Liver (tissue), 9 donors: ENCODE measurements around the gene OR2C1. TPM values are rescaled to one million over a fixed set of nuclear protein-coding genes. Genes with fewer than 3 reads are reported as not detected.

Source experiments
- DNase-seq: peaks from one replicate; pipeline ENCODE4 v3.0.0-alpha.2; 2017; ENCODE audit warnings: low spot score
- H3K27ac ChIP-seq, 2 donors: one replicate each; pipeline ENCODE4 v1.7.0; 2013; ENCODE audit warnings: inconsistent platforms in 2 of 2, low read length in 2 of 2, control low read depth in 1 of 2, low read depth in 1 of 2, mild to moderate bottlenecking in 1 of 2
- H3K27me3 ChIP-seq, 4 donors: one replicate each; pipeline versions ENCODE4 v1.6.1 to v1.7.0; 2013; ENCODE audit warnings: low read length in 3 of 4, inconsistent platforms in 1 of 4, mild to moderate bottlenecking in 1 of 4, moderate library complexity in 1 of 4; ENCODE audit not compliant: control insufficient read depth in 4 of 4, insufficient read depth in 4 of 4
- H3K36me3 ChIP-seq, 4 donors: one replicate each; pipeline versions ENCODE4 v1.6.1 to v1.7.0; 2013; ENCODE audit warnings: low read length in 3 of 4, mild to moderate bottlenecking in 3 of 4, low read depth in 1 of 4, moderate library complexity in 1 of 4; ENCODE audit not compliant: control insufficient read depth in 4 of 4, insufficient read depth in 3 of 4
- H3K4me1 ChIP-seq, 4 donors: one replicate each; pipeline versions ENCODE4 v1.6.1 to v1.7.0; 2013; ENCODE audit warnings: low read length in 3 of 4, mild to moderate bottlenecking in 3 of 4, moderate library complexity in 1 of 4; ENCODE audit not compliant: control insufficient read depth in 4 of 4, insufficient read depth in 4 of 4
- H3K4me3 ChIP-seq, 3 donors: one replicate each; pipeline versions ENCODE4 v1.6.1 to v1.7.0; 2013; ENCODE audit warnings: low read length in 3 of 3, control low read depth in 1 of 3, low read depth in 1 of 3, mild to moderate bottlenecking in 1 of 3
- H3K9ac ChIP-seq, 2 donors: one replicate each; pipeline ENCODE4 v1.7.0; 2013; ENCODE audit warnings: low read length in 2 of 2, mild to moderate bottlenecking in 2 of 2, moderate library complexity in 2 of 2, control low read depth in 1 of 2, low read depth in 1 of 2
- H3K9me3 ChIP-seq, 4 donors: one replicate each; pipeline versions ENCODE4 v1.6.1 to v1.7.0; 2013; ENCODE audit warnings: low read length in 3 of 4; ENCODE audit not compliant: control insufficient read depth in 4 of 4
- ATF3 ChIP-seq: IDR thresholded peaks from 2 replicates; pipeline ENCODE4 v1.6.1; 2016; ENCODE audit warnings: antibody characterized with exemption
- CTCF ChIP-seq: fragments of 150-350 bp; IDR thresholded peaks from 2 replicates; pipeline ENCODE4 v1.5.1; 2017; ENCODE audit warnings: improper control_type of control experiment, low read depth, low read length; ENCODE audit not compliant: missing input control
- EGR1 ChIP-seq, 2 donors: IDR thresholded peaks; 2 replicates each; pipeline ENCODE4 v1.6.1; 2016 to 2018; ENCODE audit warnings: antibody characterized with exemption in 2 of 2, low read depth in 2 of 2
- FOXA1 ChIP-seq: IDR thresholded peaks from 2 replicates; pipeline ENCODE4 v1.6.1; 2016; ENCODE audit warnings: antibody characterized with exemption
- FOXA2 ChIP-seq: IDR thresholded peaks from 2 replicates; pipeline ENCODE4 v1.6.1; 2016; ENCODE audit warnings: antibody characterized with exemption
- GABPA ChIP-seq, 2 donors: IDR thresholded peaks in 1 of 2; conservative IDR thresholded peaks in 1 of 2; 2 replicates each; pipeline ENCODE4 v1.6.1; 2016; ENCODE audit warnings: antibody characterized with exemption in 2 of 2, mild to moderate bottlenecking in 1 of 2, moderate library complexity in 1 of 2
- HNF4A ChIP-seq, 2 donors: conservative IDR thresholded peaks; 2 replicates each; pipeline ENCODE4 v1.6.1; 2016; ENCODE audit warnings: antibody characterized with exemption in 2 of 2, mild to moderate bottlenecking in 2 of 2
- HNF4G ChIP-seq: IDR thresholded peaks from 2 replicates; pipeline ENCODE4 v1.6.1; 2016; ENCODE audit warnings: antibody characterized with exemption
- JUND ChIP-seq, 2 donors: IDR thresholded peaks; 2 replicates each; pipeline ENCODE4 v1.6.1; 2016; ENCODE audit warnings: antibody characterized with exemption in 2 of 2
- MAX ChIP-seq: IDR thresholded peaks from 2 replicates; pipeline ENCODE4 v1.6.1; 2016; ENCODE audit warnings: antibody characterized with exemption
- NR2F2 ChIP-seq: IDR thresholded peaks from 2 replicates; pipeline ENCODE4 v1.6.1; 2016; ENCODE audit warnings: antibody characterized with exemption
- RAD21 ChIP-seq, 2 donors: IDR thresholded peaks; 2 replicates each; pipeline ENCODE4 v1.6.1; 2016; ENCODE audit warnings: antibody characterized with exemption in 2 of 2, mild to moderate bottlenecking in 2 of 2
- REST ChIP-seq: IDR thresholded peaks from 2 replicates; pipeline ENCODE4 v1.6.1; 2016; ENCODE audit warnings: antibody characterized with exemption, mild to moderate bottlenecking
- RXRA ChIP-seq, 2 donors: IDR thresholded peaks; 2 replicates each; pipeline ENCODE4 v1.6.1; 2017 to 2018; ENCODE audit warnings: antibody characterized with exemption in 2 of 2, mild to moderate bottlenecking in 1 of 2
- SP1 ChIP-seq: IDR thresholded peaks from 2 replicates; pipeline ENCODE4 v1.6.1; 2018; ENCODE audit warnings: antibody characterized with exemption, mild to moderate bottlenecking
- TAF1 ChIP-seq: conservative IDR thresholded peaks from 2 replicates; pipeline ENCODE4 v1.6.1; 2016; ENCODE audit warnings: antibody characterized with exemption, mild to moderate bottlenecking
- YY1 ChIP-seq: IDR thresholded peaks from 2 replicates; pipeline ENCODE4 v1.6.1; 2016; ENCODE audit warnings: antibody characterized with exemption, mild to moderate bottlenecking
- ZBTB33 ChIP-seq: IDR thresholded peaks from 2 replicates; pipeline ENCODE4 v1.6.1; 2016; ENCODE audit warnings: antibody characterized with exemption
- WGBS: extraction: QIAGEN DNeasy Blood & Tissue Kit; methylation state at CpG from one replicate; pipeline ENCODE4 v1.1.7; 2013; 5-methylcytosine and 5-hydroxymethylcytosine counted together
- polyA plus RNA-seq, 2 donors: library from polyadenylated mRNA; stranded (reverse) in 1 of 2; unstranded in 1 of 2; fragments of 200-250 nt in 1 of 2; fragments of >200 nt in 1 of 2; fragmentation: Nextera tagmentation in 1 of 2; extraction: Ambion mirVana in 1 of 2; gene quantifications; one replicate each; pipeline versions ENCODE4 v1.2.1 to v1.2.3, GENCODE V29; 2013 to 2015
- total RNA-seq, 2 donors: library from RNA; depleted of rRNA; stranded (reverse); fragments of >200 nt; gene quantifications; one replicate each; pipeline ENCODE4 v1.2.3, GENCODE V29; 2014
- donor health status: healthy.
- donor health status: healthy.
- donor health status: healthy.
- donor health status: healthy.
- donor health status: healthy.

OR2C1 gene
- total and polyA plus RNA-seq, 4 donors, result 0.08 to 0.19 TPM; not detected in 2

GRCh38 chr16:3348547-3349167 is 7.0 kb upstream of the OR2C1 start:
- peaks cover 0 to 3% (median 0%) of the 10 kb centered on the region in 4 donors for H3K9me3 ChIP-seq
- 51% methylated on average over 4 of the region's 4 CpGs for WGBS
- H3K9ac ChIP-seq, result no peak overlapping the region
- no peaks in the 10 kb centered on the region for H3K4me1 ChIP-seq
- no peak overlapping the region for H3K27ac ChIP-seq
- H3K4me3 ChIP-seq, result no peak overlapping the region
- TF ChIP-seq RAD21 (IDR thresholded peaks at IDR 0.05) (no peak), HNF4A (conservative IDR thresholded peaks at IDR 0.05) (no peak), NR2F2 (no peak), YY1 (no peak), REST (no peak), JUND (IDR thresholded peaks at IDR 0.05) (no peak), ZBTB33 (no peak), EGR1 (IDR thresholded peaks at IDR 0.05; ENCODE audit: low read depth in 2 of 2) (no peak), GABPA (IDR thresholded peaks at IDR 0.05 in 1 of 2, conservative IDR thresholded peaks at IDR 0.05 in 1 of 2) (no peak), FOXA1 (no peak), HNF4G (no peak), FOXA2 (no peak), CTCF (no peak), TAF1 (no peak), SP1 (no peak), RXRA (IDR thresholded peaks at IDR 0.05) (no peak), MAX (no peak), ATF3 (no peak)
- no peak for DNase-seq
- H3K27me3 ChIP-seq, result no peaks in the 10 kb centered on the region
- no peaks in the 10 kb centered on the region for H3K36me3 ChIP-seq
